Stimulated activated CD4-positive, alpha-beta T cell treated with anti-CD3 and anti-CD28 coated beads, Interleukin-15, amount 100 ng/mL, for 48 hours (primary cell): ENCODE data around the gene RNF144B.
"Not testable (repeated sequence)": the region's sequence is repeated elsewhere in the genome, so short reads cannot be mapped to it uniquely, and the experiment has no call there.

Experiments
- DNase-seq, 2 donors: peaks; one replicate each; pipeline ENCODE4 v3.0.0-alpha.2; 2020; ENCODE audit warnings: low read depth in 2 of 2

Gene RNF144B

GRCh38 chr6:18409602-18410001, 22.5 kb downstream of the RNF144B start:
- not testable (repeated sequence) for DNase-seq

GRCh38 chr6:18410412-18410811, 23.3 kb downstream of the RNF144B start:
- no peak for DNase-seq

- no peak for DNase-seq
These were observed 24.9 kb downstream of the RNF144B start for GRCh38 chr6:18412068-18412467.

GRCh38 chr6:18412644-18413043, 25.5 kb downstream of the RNF144B start:
- no peak for DNase-seq

GRCh38 chr6:18413381-18413780, 26.2 kb downstream of the RNF144B start:
- no peak for DNase-seq

- DNase-seq: no peak
These were observed 27.0 kb downstream of the RNF144B start for GRCh38 chr6:18414116-18414515.

- no peak for DNase-seq
These were observed 28.1 kb downstream of the RNF144B start for GRCh38 chr6:18415207-18415606.

GRCh38 chr6:18415671-18416340, 28.7 kb downstream of the RNF144B start:
- DNase-seq: no peak

- DNase-seq: no peak
These were observed 29.2 kb downstream of the RNF144B start for GRCh38 chr6:18416341-18416679.

- no peak for DNase-seq
These were observed 33.2 kb downstream of the RNF144B start for GRCh38 chr6:18420328-18420727.

- no peak for DNase-seq
These were observed 35.0 kb downstream of the RNF144B start for GRCh38 chr6:18422136-18422535.

- no peak for DNase-seq
These were observed 36.3 kb downstream of the RNF144B start for GRCh38 chr6:18423426-18423825.

- no peak for DNase-seq
These were observed 37.1 kb downstream of the RNF144B start for GRCh38 chr6:18424201-18424600.

- DNase-seq: no peak
These were observed 38.1 kb downstream of the RNF144B start for GRCh38 chr6:18425218-18425617.

GRCh38 chr6:18427296-18427695, 40.1 kb downstream of the RNF144B start:
- DNase-seq: no peak

- no peak for DNase-seq
These were observed 42.6 kb downstream of the RNF144B start for GRCh38 chr6:18429655-18430297.

- no peak for DNase-seq
These were observed 44.4 kb downstream of the RNF144B start for GRCh38 chr6:18431581-18431980.

- DNase-seq: no peak
These were observed 45.0 kb downstream of the RNF144B start for GRCh38 chr6:18432180-18432579.

- no peak for DNase-seq
These were observed 45.5 kb downstream of the RNF144B start for GRCh38 chr6:18432619-18433018.

GRCh38 chr6:18433059-18433458, 45.9 kb downstream of the RNF144B start:
- no peak for DNase-seq

- no peak for DNase-seq
These were observed 49.2 kb downstream of the RNF144B start for GRCh38 chr6:18436341-18436740.

GRCh38 chr6:18439581-18439980, 52.4 kb downstream of the RNF144B start:
- no peak for DNase-seq

GRCh38 chr6:18441251-18441979, 54.3 kb downstream of the RNF144B start:
- no peak for DNase-seq
